ENCODE measurements around the gene FHIT.

FHIT gene

DNA sequence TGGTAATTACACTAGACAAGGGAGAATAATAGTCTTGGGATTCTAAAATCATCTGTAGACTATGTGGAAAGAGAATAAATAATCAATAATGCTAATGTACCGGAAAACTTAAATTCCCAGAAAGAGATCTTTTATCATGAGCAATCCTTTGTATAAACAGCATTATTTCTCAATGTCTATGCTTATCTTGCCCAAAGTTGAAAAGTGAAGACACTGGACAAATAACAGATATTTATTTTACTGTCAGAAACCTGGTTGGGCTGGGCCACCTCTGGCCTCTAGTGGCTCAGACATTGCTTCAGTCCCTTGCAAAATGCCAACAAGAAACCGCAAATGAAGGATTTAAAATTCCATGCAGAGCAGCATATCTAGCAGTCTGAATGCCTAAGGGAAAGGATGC is 409.9 kb downstream of the FHIT start:
- no peak for DNase-seq (ENCODE audit: low read depth in 2 of 2)

DNA sequence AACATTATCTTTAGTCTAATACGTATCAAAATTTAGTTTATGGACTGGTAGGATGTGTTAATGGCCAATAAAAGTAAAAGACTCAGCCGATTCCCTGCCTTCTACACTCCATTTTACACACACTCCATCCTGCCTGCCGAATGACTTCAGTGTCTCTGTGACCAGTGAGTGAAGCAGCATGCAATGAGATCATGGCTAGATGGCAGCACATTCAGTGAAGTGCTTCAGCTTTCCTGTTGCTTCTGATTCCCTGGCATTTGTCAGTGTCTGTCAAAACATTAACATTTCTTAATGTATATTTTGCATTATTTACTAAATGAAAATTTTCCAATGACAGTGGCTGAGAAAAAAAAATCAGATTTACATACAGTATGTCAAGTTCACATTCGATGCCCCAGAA is 412.0 kb downstream of the FHIT start:
- no peak for DNase-seq (ENCODE audit: low read depth in 2 of 2)

DNA sequence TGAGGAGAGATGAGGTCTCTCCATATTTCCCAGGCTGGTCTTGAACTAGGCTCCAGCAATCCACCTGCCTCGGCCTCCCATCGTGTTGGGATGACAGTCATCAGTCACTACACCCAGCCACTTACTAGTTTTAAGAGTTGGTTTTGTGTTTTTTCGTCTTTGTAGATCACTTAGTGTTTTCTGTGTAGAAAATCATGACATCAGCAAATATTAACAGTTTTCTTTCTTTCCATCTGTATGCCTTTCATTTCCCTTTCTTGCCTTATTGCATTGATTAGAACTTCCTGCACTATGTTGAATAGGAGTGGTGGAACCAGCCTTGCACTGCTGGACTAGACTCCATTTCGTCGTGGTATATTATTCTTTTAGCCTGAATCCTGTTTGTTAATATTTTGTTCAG is 415.5 kb downstream of the FHIT start:
- DNase-seq (ENCODE audit: low read depth in 2 of 2) = no peak

DNA sequence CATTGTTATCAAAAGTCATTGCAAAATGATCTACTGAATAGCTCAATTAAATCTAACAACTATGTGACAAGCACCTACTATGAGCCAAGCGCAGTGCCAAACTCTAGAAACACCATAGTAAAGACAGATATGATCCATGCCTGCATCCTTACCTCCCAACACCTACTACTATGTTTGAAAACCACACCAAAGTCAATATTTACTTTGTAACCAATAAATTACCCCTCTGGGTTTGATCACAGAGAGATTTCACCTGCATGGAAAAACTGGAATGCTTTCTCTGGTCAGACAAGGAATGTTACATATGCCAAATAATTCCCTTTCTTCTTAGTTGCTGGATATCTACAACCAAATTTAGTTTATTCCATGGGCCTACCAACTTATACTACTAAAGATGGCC is 422.2 kb downstream of the FHIT start:
- DNase-seq (ENCODE audit: low read depth in 2 of 2) = no peak

DNA sequence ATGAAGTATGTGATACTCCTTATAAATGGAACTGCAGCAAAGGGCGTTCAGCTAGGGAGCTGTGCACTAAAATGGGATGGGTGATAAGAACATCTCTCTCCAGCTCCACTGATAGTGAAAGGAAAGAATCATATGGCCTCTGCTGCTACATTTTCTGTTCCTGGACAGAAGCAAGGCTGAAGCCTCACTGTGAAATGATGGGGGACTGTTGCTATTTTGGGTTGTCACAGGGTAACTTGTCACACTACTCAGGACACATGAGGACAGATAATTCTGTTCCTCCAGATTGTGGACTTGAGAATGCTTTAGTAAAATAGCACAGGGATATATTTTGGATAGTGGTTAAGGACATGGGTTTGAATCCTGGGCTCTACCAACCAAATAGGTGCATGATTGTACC is 423.6 kb downstream of the FHIT start:
- no peak for DNase-seq (ENCODE audit: low read depth in 2 of 2)

DNA sequence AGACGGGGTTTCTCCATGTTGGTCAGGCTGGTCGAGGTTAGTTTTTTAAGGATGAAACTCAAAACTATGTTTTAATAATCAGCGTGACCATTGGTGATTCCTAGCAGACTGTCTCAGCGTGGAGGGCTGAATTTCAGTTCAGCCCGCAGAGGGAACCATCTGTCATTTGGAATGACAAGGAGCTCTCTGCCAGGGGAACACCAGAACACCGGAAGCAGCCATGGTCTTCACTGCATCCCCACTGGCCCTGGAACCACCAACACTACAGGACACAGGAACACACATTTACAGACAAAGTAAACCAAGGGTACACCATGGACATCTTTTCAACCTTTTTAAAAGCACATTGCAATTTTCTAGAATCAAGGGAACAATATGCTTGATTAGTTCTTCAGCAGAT is 424.7 kb downstream of the FHIT start:
- DNase-seq (ENCODE audit: low read depth in 2 of 2) = no peak

DNA sequence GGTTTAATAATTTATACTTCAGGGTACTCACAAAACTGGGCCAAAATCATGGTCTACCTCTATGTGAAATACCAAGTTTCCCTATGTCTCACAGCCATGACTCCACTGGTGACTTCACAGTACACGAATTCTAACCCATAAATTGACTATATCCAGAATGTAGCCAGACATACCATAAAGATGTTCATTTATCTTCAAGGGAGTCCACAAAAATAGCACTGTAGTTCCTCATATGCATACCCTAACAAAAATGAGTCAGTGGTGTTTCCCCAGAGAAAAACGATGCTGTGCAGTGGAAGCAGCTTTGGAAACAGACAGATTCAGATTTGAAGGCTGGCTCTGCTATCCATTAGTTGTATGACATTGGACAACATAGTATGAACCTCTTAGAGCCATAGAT is 438.8 kb downstream of the FHIT start:
- DNase-seq (ENCODE audit: low read depth in 2 of 2) = peak; percentile 59 to 60

DNA sequence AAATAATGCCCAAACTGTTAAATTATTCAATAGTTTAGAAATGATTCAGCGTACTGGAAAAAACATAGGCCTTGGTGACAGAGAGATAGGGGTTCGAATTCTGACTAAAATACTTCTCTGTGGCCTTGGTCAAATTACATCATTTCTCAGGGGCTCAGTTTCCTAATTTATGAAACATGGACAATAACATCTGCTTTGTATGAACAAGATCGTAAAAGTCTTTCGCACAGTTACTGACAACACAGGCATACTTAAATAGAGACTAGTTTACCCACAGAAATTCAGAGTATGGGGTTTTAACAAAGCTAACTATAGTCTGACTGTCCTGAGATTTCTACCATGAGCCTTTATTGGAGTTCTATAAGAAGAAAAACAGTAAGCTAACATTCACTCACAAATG is 440.4 kb downstream of the FHIT start:
- DNase-seq (ENCODE audit: low read depth in 2 of 2) = peak; percentile 63 to 65

DNA sequence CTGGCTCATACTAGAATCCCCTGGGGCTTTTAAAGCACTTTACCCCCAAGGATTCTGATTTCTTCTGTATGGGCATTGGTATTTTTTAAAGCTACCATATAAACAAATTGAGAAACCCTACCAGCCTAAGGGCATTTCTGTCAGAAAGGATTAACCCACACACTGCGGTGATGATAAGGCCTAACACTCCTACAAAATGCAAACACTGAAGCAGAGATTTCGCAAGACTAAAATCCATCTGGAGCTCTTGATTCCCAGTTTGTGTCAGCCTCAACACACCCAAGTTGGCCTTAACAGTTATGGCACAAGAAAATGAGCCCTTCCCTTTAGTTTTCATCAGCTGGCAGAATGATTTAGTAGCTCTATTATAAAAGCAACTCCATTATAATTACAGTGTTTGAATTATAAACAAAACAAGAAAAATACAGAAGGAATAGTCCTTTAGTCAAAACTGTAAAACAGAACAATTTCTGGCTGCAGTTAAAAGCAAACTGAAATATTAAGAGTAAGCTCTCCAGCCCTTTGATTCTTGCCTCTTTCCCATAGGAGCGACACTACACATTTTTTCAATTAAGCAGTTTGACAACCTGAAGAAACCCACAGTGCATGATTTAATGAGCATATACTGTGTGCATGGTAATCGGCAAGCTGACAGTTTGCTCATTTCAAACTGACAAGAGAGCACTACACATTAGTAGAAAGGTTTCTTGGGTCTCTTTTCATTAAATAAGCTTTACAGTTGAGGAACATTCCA is 441.2 kb downstream of the FHIT start:
- peak; percentile 61 to 63 for DNase-seq (ENCODE audit: low read depth in 2 of 2)

DNA sequence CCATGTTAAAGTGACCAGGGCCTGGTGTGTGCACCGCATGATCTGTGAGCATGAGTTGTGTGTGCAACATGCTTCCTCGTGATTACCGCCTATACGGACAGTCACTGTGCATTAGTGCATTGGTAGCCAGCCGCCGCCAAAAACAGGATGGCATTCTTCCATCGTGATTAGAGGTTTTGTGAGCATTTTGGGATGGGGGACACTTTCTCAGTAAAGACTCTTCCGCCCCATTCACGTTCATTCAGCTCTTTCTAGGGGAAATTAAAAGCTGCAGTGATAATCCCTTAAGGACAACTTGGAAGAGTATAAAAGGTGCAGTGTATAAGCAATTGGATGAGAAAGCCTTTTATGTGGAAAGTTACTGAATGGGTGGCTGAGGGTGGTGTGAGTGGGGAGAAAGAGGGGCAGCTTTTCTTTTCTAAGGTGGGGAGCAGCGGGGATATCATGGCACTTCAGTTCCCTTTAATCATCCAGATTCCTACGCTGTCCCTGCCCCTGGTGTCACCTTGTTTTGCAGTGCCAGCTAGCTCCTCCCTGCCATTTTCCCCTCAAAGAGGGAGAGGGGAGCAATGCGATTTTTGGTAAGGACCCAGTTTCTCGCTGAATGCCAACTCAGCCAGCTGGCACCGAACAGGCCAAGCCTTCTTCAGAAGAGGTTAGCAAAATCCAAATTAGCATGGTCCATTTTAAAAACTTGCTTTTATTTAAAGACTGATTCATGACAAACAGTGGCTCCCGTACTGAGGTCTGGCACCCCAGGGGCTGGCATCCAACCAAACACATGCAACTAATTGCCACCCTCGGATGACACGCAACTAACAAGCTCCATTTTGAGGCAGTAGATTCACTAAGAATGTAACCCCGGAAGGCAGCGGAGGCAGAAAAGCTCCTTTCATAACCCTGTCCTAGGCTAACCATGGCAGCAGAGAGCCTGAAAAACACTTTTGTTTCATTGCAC is 447.8 kb downstream of the FHIT start:
- DNase-seq (ENCODE audit: low read depth in 2 of 2) = peak in 1 of 2 experiments; percentile 4

DNA sequence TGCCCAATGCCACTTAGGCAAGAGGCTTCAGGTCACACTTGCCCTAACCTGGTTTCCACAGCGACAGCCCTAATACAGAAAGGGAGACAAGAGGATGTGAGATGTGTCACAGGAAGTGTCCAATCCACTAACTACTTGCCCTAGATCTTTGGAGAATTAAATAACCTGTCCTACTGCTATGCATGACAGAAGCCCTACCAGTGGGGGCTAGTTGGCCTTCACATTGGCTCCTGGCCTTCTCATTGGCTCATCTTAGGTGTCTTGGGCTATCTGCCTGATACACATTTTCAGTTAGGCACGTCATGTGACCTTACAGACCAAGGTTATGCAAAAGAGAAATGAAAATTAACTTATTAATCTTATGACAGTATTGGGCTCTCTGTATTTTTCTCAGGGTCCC is 449.9 kb downstream of the FHIT start:
- DNase-seq (ENCODE audit: low read depth in 2 of 2) = no peak

DNA sequence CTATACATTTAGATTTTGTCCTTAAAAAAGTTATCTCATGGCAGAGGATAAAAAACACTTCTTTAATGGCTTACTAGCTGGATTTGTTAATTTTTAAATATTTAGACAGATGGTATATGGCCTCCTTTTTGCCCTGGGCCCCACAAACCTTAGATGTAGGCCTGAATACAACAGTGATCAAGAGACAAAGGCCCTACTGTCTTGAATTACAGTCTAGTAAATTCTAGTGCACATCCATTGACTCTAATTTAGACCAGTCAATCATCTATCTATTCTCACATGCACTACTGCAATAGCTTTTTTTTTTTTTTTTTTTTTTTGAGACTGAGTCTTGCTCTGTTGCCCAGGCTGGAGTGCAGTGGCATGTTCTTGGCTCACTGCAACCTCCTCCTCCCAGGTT is 452.8 kb downstream of the FHIT start:
- DNase-seq (ENCODE audit: low read depth in 2 of 2) = no peak

DNA sequence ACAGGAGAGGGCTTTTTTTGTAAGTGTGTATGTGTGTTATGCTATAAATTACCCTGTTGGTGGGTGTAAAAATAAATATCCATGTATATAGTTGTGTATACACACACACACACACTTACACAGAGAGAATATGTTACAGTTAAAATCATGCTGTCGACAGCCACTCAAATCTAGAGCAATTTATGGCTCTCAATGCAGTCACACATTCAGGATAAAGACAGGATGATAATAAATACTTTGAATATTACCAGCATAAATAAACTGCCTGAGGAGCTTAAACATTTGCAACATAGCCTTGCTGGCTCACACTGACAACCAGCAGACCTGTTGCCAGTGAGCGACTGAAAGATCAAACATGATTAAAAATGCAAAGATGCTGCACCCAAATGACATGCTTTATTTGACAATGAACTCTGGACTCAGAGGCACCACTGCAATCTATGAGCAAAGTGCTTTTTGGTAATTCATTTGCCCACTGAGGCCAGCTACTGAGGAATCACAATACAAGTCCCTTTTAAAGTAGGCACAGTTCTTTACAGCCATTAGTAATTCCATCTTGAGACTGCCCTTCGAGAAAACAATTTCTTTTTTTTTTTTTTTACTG is 458.9 kb downstream of the FHIT start:
- peak in 1 of 2 experiments; percentile 12 for DNase-seq (ENCODE audit: low read depth in 2 of 2)

DNA sequence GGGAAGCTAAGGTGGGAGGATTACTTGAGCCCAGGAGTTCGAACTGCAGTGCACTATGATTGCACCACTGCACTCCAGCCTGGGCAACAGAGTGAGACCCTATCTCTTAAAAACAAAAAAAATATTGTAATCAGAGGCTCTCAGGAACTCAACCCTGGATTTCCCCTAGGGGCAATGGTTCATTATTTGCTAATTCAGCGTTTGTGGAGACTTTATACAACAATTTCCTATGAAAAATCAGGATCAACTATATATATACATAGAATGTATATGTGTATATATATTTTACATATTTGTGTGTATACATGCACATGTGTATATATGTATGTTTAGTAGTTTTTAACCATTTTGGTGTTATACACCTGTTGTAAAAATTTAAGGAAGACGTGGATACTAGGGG is 463.1 kb downstream of the FHIT start:
- no peak for DNase-seq (ENCODE audit: low read depth in 2 of 2)

DNA sequence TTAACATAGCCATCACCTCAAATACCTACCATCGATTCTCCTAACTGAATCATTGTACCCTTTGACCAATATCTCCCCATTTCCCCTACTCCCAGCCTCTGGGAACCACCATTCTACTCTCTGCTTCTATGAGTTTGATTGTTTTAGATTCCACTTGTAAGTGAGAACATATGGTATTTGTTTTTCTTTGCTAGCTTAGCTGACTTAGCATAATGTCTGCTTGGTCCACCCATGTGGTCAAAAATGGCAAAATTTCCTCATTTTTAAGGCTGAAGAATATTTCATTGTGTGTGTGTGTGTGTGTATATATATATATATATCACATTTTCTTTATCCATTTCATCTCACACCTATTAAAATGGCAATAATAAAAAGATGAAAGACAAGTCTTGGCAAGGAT is 469.3 kb downstream of the FHIT start:
- DNase-seq (ENCODE audit: low read depth in 2 of 2) = no peak

DNA sequence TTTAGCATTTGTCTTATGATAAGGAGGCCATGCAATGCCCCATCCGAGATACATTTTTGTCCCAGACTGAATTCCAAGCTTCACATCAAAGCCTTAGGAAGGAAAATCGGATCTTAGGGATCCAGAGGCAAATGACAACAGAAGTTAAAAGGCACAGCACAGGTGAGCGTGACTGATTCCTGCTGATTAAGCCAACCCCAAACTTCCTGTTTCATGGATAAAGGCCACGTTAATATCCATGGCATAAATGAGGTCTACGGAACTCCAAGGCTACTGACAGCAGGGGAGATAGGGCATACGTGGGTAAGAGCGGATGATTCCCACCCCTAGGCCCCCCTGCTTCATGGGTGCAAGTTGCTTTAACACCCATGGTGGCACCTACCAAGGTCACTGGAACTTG is 471.6 kb downstream of the FHIT start:
- DNase-seq (ENCODE audit: low read depth in 2 of 2) = no peak

DNA sequence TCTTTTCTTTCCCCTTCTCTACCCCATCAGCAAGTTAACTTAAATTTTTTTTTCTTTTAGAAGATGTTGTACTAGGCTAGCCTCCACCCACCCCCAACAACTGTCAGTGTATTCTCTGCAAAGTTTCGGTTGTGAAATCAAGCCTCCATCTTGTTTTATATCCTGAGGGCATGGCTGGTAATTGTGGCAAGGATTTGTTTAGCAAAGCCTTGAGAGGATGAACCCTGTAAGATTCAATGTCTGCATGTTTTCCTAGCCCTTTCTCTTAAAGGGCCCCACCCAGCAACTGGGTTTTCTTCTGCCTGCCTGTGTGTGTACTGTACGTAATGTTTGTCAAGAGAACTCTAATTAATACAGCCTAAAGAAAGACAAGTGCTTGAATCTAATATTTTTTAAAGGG is 475.3 kb downstream of the FHIT start:
- DNase-seq (ENCODE audit: low read depth in 2 of 2) = no peak

DNA sequence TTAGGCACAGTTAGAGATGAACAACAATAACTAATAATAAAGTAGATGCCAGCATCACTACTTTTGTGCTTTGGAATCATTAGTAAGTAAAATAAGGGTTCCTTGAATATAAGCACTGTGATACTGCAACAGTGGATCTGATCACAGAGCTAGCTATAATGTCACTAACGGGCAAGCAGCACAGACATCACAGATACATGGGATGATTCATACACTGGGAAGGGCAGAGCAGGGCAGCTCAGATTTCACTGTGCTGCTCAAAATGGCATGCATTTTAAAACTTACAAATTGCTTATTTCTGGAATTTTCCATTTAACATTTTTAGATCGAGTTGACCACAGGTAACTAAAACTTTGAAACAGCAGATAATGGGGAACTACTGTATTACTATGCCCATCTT is 476.6 kb downstream of the FHIT start:
- DNase-seq (ENCODE audit: low read depth in 2 of 2) = no peak

DNA sequence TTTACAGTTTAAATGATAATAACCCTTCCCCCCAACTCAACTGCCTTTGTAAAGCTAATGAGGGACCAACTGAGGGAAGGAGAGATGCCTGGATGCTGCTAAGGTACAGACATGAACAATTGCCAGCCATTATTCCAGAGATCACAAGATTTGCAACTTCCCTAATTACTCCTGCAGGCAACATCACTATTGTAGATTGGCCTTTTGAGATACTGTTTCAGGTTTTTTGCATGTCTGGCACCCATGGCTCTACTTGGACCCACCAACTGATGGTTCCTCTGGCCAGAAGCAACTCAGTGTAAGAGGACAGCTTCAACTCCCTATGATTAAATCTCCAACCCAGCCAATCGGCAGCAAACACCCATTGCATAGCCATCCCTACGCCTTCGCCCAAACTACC is 478.7 kb downstream of the FHIT start:
- DNase-seq (ENCODE audit: low read depth in 2 of 2) = no peak

DNA sequence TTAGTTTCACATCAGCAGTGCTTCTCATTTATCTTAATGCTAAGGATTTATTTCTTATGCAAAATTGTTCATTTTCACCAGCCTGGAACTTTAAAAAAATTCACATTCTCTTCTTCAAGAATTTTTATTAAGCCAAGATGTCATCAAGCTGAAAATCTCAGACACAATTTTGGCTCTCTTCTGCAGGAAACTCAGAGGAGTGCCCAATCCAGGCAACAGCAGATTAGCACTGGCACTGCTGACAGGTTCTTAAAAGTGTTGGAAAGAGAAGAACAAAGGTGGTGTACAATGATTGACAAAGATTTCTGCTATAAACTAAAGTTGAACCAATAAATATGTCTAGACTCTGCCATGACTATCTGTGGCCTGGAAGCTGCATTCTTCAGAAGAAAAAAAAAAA is 479.5 kb downstream of the FHIT start:
- DNase-seq (ENCODE audit: low read depth in 2 of 2) = no peak

DNA sequence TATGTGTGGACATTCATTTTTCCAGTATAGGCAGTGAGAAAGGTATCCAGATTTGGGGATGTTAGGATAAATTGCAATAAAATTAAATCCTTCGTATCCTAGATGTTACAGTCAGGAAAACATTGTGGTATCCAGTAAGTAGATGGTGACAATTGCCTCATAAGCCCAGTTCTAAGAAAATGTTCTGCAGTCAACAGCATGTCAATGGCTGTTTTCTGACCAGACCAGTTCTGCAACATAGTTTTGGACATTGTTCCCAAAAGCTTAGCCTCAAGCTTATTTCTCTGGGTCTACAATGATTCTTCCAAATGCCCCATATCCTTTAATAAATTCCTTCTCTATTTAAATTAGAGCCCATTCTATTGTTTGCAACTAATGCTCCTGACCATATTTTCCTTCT is 480.7 kb downstream of the FHIT start:
- no peak for DNase-seq (ENCODE audit: low read depth in 2 of 2)

DNA sequence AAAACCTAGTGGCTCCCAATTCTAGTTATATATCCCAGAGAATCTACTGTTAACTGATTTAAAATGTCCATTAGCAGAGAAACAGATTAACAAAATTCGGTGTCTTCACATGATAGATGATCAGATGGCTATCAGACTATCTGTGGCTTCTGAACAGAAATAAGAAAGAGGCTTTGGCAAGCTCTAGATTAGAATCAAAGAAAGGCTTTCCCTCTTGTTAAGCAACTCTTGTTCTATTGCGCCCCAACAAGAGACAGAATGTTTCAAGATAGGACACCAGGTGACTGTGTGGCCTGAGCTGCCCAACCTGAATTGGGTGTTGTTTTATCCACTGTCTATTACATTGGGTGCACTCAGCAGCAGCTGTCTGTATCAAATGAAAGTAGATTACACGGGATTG is 483.7 kb downstream of the FHIT start:
- no peak for DNase-seq (ENCODE audit: low read depth in 2 of 2)

DNA sequence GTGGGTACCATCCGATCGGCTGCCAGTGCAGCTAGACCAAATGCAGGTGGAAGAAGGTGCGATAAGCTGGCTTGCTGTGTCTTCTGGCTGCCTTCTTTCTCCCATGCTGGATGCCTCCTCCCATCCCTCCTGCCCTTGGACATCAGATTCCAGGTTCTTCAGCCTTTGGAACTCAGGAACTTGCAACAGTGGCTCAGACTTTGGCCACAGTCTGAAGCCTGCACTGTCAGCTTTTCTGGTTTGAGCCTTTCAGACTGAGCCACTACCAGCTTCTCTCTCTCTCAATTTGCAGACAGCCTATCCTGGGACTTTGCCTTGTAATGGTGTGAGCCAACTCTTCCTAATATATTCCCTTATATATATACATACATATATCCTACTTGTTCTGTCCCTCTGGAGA is 485.5 kb downstream of the FHIT start:
- no peak for DNase-seq (ENCODE audit: low read depth in 2 of 2)
